Epithelial cell of esophagus (primary cell): ENCODE results near the gene CROCC.
"Not testable (repeated sequence)": the region's sequence is repeated elsewhere in the genome, so short reads cannot be mapped to it uniquely, and the experiment has no call there.

Experiments used
- DNase-seq: peaks from one replicate; pipeline ENCODE4 v3.0.0; 2010; ENCODE audit warnings: low read depth
- H3K4me3 ChIP-seq: 2 replicates; pipeline ENCODE4 v1.5.1; 2011; ENCODE audit warnings: mild to moderate bottlenecking, low read length, control low read depth
- TF ChIP-seq, protein P1 (sequence below): IDR thresholded peaks from 2 replicates; pipeline ENCODE4 v1.5.1; 2011; ENCODE audit warnings: low read depth, mild to moderate bottlenecking, low read length, control low read depth, inconsistent platforms; ENCODE audit not compliant: insufficient read depth; ENCODE audit errors: missing control alignments

The CROCC gene

GRCh38 chr1:16906873-16907272, 14.9 kb upstream of the CROCC start:
- DNase-seq, result no peak
- H3K4me3 ChIP-seq, result no peak overlapping the region
- TF ChIP-seq, protein P1, sequence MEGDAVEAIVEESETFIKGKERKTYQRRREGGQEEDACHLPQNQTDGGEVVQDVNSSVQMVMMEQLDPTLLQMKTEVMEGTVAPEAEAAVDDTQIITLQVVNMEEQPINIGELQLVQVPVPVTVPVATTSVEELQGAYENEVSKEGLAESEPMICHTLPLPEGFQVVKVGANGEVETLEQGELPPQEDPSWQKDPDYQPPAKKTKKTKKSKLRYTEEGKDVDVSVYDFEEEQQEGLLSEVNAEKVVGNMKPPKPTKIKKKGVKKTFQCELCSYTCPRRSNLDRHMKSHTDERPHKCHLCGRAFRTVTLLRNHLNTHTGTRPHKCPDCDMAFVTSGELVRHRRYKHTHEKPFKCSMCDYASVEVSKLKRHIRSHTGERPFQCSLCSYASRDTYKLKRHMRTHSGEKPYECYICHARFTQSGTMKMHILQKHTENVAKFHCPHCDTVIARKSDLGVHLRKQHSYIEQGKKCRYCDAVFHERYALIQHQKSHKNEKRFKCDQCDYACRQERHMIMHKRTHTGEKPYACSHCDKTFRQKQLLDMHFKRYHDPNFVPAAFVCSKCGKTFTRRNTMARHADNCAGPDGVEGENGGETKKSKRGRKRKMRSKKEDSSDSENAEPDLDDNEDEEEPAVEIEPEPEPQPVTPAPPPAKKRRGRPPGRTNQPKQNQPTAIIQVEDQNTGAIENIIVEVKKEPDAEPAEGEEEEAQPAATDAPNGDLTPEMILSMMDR, result no peak

GRCh38 chr1:16907870-16908758, 13.6 kb upstream of the CROCC start:
- no peak overlapping the region for H3K4me3 ChIP-seq
- DNase-seq, result no peak

GRCh38 chr1:16911851-16912721, 9.6 kb upstream of the CROCC start:
- not testable (repeated sequence) for DNase-seq, H3K4me3 ChIP-seq

More at GRCh38 chr1:16907870-16908758, 13.6 kb upstream of the CROCC start:
- TF ChIP-seq, protein P1, result no peak

- not testable (repeated sequence) for H3K4me3 ChIP-seq, DNase-seq
Observed at GRCh38 chr1:16912742-16913141, 9.0 kb upstream of the CROCC start.

- DNase-seq, result no peak
- TF ChIP-seq, protein P1, result no peak
- H3K4me3 ChIP-seq, result peak overlapping the region; percentile 67
Observed at GRCh38 chr1:16913181-16913832, 8.4 kb upstream of the CROCC start.

DNA sequence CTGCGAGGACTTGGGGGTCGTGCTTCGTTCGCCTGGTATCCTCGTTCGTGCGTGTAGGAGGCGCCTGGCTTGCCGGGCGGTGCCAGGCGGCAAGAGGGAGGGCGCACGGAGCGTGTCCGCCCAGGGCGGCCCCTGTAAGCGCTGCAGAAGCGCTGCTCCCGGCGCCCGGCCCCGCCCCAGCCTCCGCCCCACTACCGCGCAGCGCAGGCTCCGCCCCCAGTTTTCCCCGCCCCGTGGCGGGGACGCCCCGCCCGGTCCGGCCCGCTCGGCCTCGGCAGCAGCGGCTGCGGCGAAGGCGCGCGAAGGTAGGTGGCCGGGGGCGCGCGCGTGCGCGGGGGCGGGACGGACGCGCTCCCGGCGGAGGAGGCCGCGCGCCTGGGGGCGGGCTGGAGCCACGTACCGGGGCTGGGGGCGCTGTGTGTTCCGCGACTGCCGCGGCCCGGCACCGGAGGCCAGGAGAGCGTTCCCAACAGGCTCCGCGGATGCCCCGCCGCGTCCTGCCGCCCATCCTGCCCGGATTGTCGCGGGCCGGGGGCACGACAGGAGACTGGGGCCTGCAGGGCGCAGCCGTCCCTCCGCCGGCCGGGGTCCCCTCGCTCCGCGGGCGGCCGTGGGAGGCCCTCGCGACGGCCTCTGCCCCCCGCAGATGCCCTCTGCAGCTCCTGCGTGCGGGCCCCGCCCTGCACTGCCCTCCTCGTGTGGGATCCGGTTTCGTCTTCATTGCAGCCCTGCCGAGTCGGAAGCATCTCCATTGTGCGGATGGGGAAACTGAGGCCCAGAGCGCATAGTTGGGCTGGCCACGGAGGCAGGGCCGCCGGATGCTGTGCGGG, 7.7 kb upstream of the CROCC start:
- H3K4me3 ChIP-seq, result peak overlapping the region; percentile 67
- TF ChIP-seq, protein P1, result no peak
- peak; percentile 98 for DNase-seq

DNA sequence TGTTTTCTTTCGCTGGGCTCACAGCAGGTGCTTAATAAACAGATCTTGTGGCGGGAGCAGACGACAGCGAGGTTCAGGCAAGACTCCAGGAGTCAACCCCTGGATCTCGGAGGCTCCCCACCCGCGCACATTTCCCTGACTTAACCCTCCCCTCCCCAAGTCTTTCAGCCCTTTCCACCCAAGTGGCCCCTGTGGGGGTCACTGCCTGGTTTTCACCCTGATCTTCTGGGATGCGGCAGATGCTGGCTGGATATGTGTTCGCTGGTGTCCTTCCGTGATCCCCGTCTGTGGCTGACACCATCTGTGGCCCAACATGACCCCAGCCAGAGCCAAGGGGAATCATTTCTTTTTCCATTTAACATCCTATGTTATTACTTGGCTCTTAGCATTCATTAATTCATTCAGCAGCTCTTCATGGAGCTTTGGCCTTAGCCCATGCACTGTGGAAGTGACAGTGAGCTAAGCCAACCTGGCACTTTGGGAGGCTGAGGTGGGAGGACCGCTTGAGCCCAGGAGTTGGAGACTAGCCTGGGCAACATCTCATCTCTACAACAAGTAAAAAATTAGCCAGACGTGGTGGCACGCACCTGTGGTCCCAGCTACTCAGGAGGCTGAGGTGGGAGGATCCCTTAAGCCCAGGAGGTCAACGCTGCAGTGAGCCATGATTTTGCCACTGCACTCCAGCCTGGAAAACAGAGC, 6.7 kb upstream of the CROCC start:
- DNase-seq, result not testable (repeated sequence)

More for the DNA sequence above, 6.7 kb upstream of the CROCC start:
- peak overlapping the region; percentile 61 for H3K4me3 ChIP-seq
